ENCODE results near the gene ANGPTL4. TPM values are rescaled to one million over a fixed set of nuclear protein-coding genes. Genes with fewer than 3 reads are reported as not detected.
A peak's percentile ranks its signal among the peaks of the same experiment; 100 is the strongest.

Gene ANGPTL4
- total and polyA plus RNA-seq, 9 of the 15 experiments (the other 6 are each of a cell fraction or from before 2014, with no cell fraction given), result 0.05 to 0.77 (median 0.22) TPM; not detected in 4

GRCh38 chr19:8321067-8321985, 42.6 kb upstream of the ANGPTL4 start, which contains the start of the genes NDUFA7 and RPS28 (continued):
- TF ChIP-seq HNRNPUL1 (IDR thresholded peaks at IDR 0.05; ENCODE audit: low read length) (no peak), ZNF79 (CRISPR knock-in tag; IDR thresholded peaks at IDR 0.05; ENCODE audit: low read depth) (no peak), CHAMP1 (IDR thresholded peaks at IDR 0.05) (no peak)
- TF ChIP-seq, protein P1, sequence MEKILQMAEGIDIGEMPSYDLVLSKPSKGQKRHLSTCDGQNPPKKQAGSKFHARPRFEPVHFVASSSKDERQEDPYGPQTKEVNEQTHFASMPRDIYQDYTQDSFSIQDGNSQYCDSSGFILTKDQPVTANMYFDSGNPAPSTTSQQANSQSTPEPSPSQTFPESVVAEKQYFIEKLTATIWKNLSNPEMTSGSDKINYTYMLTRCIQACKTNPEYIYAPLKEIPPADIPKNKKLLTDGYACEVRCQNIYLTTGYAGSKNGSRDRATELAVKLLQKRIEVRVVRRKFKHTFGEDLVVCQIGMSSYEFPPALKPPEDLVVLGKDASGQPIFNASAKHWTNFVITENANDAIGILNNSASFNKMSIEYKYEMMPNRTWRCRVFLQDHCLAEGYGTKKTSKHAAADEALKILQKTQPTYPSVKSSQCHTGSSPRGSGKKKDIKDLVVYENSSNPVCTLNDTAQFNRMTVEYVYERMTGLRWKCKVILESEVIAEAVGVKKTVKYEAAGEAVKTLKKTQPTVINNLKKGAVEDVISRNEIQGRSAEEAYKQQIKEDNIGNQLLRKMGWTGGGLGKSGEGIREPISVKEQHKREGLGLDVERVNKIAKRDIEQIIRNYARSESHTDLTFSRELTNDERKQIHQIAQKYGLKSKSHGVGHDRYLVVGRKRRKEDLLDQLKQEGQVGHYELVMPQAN (IDR thresholded peaks at IDR 0.05; ENCODE audit: borderline replicate concordance), result 0 out of 2 replicates have a peak, but pooled peaks have one; percentile 14
- TF ChIP-seq, protein P2, sequence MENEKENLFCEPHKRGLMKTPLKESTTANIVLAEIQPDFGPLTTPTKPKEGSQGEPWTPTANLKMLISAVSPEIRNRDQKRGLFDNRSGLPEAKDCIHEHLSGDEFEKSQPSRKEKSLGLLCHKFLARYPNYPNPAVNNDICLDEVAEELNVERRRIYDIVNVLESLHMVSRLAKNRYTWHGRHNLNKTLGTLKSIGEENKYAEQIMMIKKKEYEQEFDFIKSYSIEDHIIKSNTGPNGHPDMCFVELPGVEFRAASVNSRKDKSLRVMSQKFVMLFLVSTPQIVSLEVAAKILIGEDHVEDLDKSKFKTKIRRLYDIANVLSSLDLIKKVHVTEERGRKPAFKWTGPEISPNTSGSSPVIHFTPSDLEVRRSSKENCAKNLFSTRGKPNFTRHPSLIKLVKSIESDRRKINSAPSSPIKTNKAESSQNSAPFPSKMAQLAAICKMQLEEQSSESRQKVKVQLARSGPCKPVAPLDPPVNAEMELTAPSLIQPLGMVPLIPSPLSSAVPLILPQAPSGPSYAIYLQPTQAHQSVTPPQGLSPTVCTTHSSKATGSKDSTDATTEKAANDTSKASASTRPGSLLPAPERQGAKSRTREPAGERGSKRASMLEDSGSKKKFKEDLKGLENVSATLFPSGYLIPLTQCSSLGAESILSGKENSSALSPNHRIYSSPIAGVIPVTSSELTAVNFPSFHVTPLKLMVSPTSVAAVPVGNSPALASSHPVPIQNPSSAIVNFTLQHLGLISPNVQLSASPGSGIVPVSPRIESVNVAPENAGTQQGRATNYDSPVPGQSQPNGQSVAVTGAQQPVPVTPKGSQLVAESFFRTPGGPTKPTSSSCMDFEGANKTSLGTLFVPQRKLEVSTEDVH (IDR thresholded peaks at IDR 0.05; ENCODE audit: low read depth, partially characterized antibody), result no peak
- TF ChIP-seq, protein P3, sequence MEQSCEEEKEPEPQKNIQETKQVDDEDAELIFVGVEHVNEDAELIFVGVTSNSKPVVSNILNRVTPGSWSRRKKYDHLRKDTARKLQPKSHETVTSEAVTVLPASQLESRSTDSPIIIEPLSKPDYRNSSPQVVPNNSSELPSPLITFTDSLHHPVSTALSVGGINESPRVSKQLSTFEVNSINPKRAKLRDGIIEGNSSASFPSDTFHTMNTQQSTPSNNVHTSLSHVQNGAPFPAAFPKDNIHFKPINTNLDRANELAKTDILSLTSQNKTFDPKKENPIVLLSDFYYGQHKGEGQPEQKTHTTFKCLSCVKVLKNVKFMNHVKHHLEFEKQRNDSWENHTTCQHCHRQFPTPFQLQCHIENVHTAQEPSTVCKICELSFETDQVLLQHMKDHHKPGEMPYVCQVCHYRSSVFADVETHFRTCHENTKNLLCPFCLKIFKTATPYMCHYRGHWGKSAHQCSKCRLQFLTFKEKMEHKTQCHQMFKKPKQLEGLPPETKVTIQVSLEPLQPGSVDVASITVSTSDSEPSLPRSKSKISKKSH (CRISPR knock-in tag; IDR thresholded peaks at IDR 0.05), result no peak
